ENCODE data around the gene C1QA.

DNA sequence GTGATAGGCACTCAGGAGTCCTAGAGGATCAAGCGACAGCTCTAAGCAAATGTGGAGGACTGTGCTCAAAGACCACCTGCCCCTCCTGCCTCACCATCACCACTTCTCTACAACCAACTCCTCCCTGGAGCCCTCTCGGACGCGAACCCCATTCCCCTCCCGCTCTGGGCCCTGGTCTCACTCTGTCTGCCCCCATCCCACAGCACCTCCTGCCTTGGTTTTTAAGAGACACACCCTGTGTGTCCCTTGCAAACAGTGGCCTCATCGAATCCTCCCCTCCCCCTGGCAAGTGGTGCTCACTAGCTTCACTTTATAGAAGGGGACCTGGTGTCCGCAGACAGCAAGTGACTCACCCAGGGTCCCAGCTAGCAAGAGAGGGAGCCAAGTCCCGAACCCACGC, 44.4 kb upstream of the C1QA start:
- TF ChIP-seq, protein P1, sequence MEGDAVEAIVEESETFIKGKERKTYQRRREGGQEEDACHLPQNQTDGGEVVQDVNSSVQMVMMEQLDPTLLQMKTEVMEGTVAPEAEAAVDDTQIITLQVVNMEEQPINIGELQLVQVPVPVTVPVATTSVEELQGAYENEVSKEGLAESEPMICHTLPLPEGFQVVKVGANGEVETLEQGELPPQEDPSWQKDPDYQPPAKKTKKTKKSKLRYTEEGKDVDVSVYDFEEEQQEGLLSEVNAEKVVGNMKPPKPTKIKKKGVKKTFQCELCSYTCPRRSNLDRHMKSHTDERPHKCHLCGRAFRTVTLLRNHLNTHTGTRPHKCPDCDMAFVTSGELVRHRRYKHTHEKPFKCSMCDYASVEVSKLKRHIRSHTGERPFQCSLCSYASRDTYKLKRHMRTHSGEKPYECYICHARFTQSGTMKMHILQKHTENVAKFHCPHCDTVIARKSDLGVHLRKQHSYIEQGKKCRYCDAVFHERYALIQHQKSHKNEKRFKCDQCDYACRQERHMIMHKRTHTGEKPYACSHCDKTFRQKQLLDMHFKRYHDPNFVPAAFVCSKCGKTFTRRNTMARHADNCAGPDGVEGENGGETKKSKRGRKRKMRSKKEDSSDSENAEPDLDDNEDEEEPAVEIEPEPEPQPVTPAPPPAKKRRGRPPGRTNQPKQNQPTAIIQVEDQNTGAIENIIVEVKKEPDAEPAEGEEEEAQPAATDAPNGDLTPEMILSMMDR (IDR thresholded peaks at IDR 0.05; ENCODE audit: low read length) = no peak
- TF ChIP-seq EZH2 (IDR thresholded peaks at IDR 0.05; ENCODE audit: borderline replicate concordance, low read length) = no peak
